GM18517 (cell line): Measurements from ENCODE around the gene PPARGC1A.

Experiments
- ATAC-seq: cut with Tn5 transposase; IDR thresholded peaks from one replicate; pipeline ENCODE4 v1.9.1; 2021; ENCODE audit warnings: mild to moderate bottlenecking, moderate library complexity; ENCODE audit not compliant: unreplicated experiment

The PPARGC1A gene

DNA sequence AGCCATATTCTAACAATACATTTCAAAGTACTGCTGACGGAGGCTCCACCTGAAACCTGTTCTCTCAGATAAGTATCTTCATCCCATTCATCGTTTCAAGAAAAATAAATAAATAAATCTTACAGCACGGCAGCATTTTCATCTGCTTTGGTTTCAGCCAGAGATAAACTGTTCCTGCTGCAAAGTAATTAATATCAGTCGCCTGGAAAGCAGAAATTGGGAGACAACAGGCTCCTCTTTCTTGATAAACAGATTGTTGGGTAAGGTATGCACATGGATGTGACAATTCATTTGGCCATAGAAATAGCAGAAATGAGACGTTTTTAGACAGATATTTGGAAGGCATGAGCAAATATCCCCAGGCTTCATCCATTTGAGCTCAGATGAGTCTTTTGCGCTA is 110.4 kb downstream of the PPARGC1A start:
- ATAC-seq, result no peak

DNA sequence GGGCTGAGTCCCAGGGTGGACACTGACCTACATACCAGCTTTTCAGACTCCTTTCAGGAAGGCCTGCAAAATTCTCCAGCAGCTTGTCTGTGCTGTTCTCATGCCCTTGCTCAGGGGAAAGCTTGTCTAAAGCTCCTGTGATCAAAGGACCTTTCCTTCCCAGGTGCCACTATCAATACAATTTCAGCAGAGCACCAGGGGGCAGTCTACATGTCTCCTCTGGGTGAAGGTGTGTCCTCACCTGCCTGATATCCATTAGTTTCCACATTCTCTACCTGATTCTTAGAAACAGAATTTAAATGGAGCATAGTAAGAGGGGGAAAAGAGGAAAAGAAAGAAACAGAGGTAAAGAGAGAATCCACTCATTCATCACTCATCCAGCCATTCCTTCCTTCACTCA is 114.2 kb downstream of the PPARGC1A start:
- no peak for ATAC-seq

DNA sequence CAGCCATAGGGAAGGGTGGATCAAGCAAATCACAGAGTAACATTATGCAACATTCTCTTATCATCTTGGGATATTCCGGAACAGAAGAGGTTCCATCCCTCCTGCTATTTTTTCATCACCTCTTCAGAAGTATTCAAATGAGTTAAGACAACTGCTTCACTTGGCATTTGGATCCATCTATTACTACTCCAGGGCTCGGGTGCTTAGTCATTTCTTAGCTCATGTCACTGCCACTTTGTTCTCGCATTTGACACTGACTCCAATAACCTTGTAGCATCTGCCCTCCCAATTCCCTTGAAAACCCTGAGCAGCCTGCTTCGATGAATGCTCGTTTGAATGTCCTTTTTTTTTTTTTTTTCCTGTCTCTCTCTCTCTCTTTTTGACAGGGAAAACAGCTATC is 114.9 kb downstream of the PPARGC1A start:
- no peak for ATAC-seq

DNA sequence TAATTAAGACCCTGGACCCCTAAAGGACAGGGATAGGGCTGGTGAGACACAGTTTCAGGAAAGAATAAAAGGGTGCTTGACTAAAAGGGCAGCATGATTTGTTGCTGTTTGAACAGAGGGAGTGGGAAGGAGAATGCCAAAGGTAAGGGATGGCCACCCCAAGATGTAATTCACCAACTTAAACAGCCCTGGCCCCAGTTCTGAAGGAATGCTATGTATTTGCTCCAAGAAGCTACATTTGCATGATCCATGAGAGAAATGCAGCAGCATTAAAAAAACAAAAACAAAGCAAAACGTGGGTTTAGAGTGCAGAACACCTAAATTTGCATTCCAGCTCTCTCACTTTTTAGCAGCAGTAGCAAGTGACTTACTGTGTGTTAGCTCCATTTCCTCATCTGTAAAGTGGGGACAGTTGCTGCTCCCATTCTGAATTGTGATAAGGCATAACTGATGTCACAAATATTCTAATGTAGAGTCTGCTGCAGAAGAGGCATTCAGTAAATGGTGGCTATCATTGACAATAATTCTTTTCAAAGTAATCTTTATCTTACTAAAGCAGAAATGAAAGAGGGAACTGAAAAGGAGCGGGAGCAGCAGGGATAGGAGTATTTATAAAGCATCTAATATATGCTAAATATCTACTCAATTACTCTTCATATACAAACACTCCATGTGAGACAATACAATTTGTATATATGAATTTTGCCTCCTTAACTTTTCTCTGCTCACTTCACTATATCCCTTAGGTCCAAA is 115.8 kb downstream of the PPARGC1A start:
- ATAC-seq, result no peak

DNA sequence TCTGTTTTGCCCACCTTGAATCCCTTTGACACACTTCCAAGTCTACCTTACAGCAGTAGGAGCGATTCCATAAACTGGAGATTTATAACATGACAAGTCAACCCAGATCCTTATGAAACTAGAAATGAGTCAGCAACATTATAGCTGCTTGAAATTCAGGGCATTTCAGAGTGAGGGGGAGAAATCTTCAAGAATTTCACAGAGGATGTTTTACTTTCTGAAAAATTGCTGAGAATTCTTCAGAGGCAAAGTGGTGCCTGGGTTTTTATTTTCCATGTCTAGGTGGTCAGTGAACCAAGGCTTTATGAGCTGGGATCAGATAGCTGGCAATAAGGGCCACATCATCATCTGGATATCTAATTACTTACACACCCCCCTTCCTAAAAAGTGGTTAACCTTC is 119.8 kb downstream of the PPARGC1A start:
- no peak for ATAC-seq

DNA sequence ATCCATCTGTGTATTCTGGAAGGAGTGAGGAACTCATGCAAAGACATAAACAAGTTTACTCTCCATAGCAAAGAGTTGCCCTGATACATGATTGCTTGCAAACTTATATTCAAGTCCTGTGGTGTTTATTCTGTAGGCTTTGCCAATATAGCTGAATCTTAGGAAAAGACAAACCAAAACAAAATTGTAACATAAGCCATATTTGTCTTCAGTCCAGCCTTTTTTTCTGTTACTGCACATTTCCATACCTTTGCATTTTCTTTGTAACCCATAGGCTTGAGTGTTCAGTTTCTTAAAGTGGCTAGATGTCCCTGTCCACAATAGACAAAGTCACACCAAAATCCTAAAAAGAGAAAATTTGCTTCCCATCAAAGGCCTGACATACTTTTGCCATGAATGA is 120.4 kb downstream of the PPARGC1A start:
- no peak for ATAC-seq

DNA sequence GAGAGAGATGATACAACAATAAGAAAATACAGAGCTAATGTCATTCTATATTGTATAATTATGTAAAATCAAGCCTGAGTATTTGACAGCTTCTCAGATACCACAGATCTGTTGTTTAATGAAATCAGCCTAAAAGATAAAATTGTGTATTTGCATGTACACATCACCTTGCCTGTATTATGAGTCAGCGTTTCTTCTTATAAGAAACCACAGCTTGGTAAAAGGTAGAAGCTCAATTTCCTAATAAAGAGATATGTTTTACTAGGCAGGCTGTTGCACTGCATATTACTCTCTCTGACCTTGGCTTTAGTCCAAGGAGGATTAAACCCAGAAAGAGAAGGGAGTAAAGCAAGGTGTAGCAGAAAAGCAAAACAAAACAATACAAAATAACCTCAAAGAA is 121.3 kb downstream of the PPARGC1A start:
- ATAC-seq, result no peak

DNA sequence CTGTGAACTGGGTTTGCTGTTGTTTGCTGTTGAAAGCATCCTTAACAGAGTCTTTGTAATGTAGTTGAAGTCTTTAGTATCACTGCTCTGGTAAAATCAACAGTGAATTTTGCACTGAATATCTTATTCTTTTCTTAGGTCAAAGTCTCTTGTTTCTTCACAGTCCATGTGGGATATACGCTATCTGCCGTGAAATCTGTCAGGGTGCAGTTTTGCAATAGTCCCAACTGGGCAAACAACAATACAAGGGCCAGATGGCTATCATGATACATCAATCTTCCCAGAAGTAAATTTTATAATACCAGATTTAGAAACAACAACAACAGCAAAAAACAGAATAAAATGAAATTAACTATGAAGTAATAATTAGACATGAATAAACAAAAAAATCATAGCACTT is 123.5 kb downstream of the PPARGC1A start:
- no peak for ATAC-seq

DNA sequence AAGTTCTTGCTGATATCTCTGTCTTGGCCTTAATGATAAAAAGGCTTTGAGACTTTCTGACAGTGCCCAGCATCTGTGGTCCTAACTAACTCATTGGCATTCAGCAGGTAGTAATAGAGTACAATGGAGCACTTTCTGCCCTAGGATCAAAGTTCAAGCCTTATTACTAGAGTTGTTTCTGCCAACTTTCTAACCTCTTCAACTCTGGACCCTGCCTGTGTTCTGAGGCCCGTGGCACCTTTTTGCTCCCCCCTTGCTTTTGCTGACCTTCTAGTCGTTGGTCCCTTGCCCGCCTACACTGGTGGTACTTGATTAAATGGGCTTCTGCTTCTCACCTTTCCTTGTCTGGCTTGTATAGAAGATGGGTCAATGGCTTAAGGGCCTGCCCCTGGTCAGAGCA is 126.3 kb downstream of the PPARGC1A start:
- ATAC-seq, result no peak

DNA sequence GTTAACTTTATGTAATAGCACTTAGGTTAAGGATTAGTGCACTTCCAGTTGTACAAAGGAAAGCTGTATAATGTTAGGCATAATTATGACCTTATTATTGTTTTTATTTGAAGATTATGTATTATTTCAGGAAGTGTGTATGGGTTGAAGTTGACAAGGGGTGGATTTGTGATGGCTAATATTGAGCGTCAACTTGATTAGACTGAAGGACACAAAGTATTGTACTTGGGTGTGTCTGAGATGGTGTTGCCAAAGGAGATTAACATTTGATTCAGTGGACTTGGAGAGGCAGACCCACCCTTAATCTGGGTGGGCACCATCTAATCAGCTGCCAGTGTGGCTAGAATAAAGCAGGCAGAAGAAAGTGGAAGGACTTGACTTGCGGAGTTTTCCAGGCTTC is 127.3 kb downstream of the PPARGC1A start:
- no peak for ATAC-seq

DNA sequence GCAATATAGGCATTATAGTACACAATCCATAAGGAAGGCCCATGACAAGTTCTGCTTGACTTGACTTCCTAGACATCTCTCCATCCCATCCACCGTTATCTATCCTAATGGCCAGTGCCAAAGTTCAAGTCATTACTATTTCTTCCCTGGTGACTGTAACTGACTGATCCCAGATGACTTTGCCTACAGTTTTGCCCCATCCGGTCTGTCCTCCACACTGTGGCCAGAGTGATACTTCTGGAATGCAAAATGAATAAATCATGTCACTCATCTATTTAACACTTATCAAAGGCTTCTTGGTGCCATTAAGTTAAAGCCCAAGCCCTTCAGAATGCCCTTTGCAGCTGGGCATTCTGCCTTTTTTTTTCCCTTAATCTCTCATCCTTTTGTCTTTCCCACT is 130.8 kb downstream of the PPARGC1A start:
- ATAC-seq, result no peak

DNA sequence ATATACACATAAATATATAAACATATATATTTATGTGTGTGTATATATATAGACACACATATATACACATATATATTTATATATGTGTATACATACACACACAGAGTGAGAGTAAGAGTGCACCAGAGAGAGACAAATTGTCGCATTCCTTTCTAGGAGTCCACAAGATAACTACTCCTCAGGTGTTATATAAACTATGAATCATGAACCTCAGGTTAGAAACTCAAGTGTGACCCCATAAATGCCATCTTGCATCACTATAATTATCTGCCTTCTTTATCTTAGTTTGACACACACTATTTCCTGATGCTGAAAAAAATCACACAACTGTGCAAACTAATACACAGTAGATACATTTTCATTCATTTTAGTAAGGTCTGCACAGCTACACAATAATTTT is 135.2 kb downstream of the PPARGC1A start:
- ATAC-seq, result no peak

DNA sequence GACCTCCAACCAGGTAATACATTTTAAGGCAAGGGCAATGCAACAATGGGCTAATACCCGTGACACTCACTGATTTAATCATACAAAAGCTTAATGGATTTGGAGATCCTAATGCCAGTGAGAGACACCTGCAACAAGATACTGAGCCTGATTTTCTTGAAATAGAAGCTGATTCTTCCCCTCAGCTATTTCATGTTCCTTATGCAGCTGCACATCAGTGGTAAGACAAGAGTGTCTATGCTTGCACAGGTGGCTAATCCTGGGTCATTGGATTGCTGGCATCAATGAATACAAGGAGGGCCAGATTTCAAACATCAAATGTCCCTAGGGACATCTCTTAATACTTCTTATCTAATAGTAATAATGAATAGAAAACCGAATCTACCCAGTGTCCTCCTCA is 139.7 kb downstream of the PPARGC1A start:
- no peak for ATAC-seq

DNA sequence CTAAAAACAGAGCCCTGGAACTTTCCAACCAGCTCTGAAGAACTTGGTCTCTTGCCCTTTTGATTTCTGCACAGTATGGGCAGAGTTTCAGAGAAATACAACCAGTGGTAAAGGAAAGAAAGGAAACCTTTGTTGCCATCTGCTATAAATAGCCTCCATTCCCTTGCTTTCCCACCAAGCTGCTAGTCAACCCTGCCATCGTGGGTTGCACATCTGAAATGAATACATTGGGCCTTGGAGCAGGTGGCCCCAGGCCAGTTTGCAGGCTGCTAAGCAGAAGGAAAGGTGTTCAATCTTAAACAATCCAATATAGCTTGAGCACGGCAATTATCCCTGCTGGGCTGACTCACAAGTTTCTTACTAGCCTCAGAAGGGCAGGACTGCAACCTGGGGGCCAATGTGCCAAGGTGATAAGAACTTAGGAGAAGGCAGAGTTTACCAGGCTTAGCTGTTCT is 142.5 kb downstream of the PPARGC1A start:
- ATAC-seq, result no peak

DNA sequence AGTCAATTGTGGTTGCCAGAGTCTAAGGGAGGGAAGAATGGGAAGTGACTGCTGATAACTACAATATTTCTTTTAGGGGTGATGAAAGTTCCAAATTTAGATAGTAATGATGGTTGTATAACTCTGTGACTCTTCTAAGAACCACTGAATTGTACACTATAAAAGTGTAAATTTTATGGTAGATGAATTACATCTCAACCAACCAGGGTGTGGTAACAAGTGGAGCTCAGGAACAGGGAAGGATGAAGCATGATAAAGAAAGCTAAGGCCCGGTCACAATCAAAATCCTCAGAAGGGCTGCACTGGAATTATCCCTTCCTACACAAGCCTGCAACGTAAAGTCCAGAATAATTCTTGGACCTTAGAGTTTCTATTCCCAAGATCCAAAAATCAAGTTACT is 143.2 kb downstream of the PPARGC1A start:
- no peak for ATAC-seq

DNA sequence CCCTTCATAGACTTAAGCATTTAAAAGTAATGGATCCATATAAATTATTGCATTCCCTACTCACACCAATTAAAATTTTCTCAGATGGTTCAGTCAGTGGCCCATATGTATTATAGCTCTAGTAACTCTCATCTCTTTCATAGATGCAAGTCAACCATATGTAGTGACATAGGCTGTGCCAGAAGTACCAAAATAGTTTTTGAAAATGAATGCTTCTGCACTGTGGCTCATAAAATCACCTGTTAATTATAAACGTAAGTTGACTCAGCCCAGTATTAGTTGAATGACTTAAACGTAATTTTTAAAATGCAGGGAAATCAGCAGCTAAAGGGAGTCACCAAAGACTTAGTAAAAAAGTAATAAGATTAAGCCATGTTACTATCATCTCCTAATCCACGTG is 143.8 kb downstream of the PPARGC1A start:
- ATAC-seq, result no peak

DNA sequence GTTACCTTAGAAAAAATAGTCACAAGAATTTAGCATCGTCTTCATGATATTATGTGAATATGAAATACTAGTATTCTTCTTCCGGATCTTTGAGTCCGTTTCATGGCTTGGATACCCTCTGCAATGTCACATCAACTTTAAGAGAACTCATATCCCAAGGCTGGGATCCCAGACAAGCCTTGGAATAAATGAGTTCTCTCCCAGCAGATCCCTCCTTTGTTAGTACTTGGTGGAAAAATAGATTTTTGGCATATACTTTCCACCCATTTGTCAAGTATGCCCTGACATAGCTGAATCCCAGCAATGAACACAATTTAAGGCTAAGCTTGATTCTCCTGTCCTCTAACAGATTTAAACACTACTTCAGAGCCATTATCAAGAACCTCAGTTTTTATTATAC is 144.5 kb downstream of the PPARGC1A start:
- no peak for ATAC-seq
